ENCODE results near the gene FREY1.
A peak's percentile ranks its signal among the peaks of the same experiment; 100 is the strongest.

The FREY1 gene

GRCh38 chr11:45928535-45929215, 21.6 kb upstream of the FREY1 start:
- no peak for DNase-seq (ENCODE audit: low read depth)

- DNase-seq (ENCODE audit: low read depth), result no peak
Observed at GRCh38 chr11:45927684-45928413, 20.8 kb upstream of the FREY1 start.

- no peak for DNase-seq (ENCODE audit: low read depth)
Observed at GRCh38 chr11:45927332-45927683, 20.2 kb upstream of the FREY1 start.

- no peak for DNase-seq (ENCODE audit: low read depth)
Observed at GRCh38 chr11:45926536-45927331, 19.7 kb upstream of the FREY1 start.

GRCh38 chr11:45926001-45926401, 18.9 kb upstream of the FREY1 start:
- DNase-seq (ENCODE audit: low read depth), result no peak

- no peak for DNase-seq (ENCODE audit: low read depth)
Observed at GRCh38 chr11:45925550-45925949, 18.5 kb upstream of the FREY1 start.

GRCh38 chr11:45924927-45925326, 17.9 kb upstream of the FREY1 start:
- no peak for DNase-seq (ENCODE audit: low read depth)

- no peak for DNase-seq (ENCODE audit: low read depth)
Observed at GRCh38 chr11:45924036-45924915, 17.2 kb upstream of the FREY1 start.

- DNase-seq (ENCODE audit: low read depth), result no peak
Observed at GRCh38 chr11:45922425-45923082, 15.5 kb upstream of the FREY1 start, which contains the start of gene LARGE2. Gene LARGE2, plus strand, starts transcription at chr11:45922656. Its CDS starts 227 bp downstream, at chr11:45922883.

GRCh38 chr11:45921561-45922424, 14.7 kb upstream of the FREY1 start:
- no peak for DNase-seq (ENCODE audit: low read depth)

- no peak for DNase-seq (ENCODE audit: low read depth)
Observed at GRCh38 chr11:45920531-45921477, 13.7 kb upstream of the FREY1 start.

- no peak for DNase-seq (ENCODE audit: low read depth)
Observed at GRCh38 chr11:45919806-45920530, 12.9 kb upstream of the FREY1 start.

GRCh38 chr11:45918962-45919675, 12.0 kb upstream of the FREY1 start:
- no peak for DNase-seq (ENCODE audit: low read depth)

GRCh38 chr11:45918331-45918941, 11.4 kb upstream of the FREY1 start:
- peak; percentile 42 for DNase-seq (ENCODE audit: low read depth)

- peak; percentile 100 for DNase-seq (ENCODE audit: low read depth)
Observed at GRCh38 chr11:45917623-45918330, 10.7 kb upstream of the FREY1 start, which contains the start of gene PEX16. Gene PEX16, minus strand, starts transcription at chr11:45917877. Its CDS starts 66 bp downstream, at chr11:45917811.

GRCh38 chr11:45917286-45917622, 10.2 kb upstream of the FREY1 start:
- DNase-seq (ENCODE audit: low read depth), result no peak

GRCh38 chr11:45915446-45915845, 8.4 kb upstream of the FREY1 start:
- no peak for DNase-seq (ENCODE audit: low read depth)

All from fibroblast of the conjunctiva (primary cell).